WTC11 (cell line): ENCODE results near the gene SDC1. TPM values are rescaled to one million over a fixed set of nuclear protein-coding genes. Genes with fewer than 3 reads are reported as not detected.

Source experiments
- ATAC-seq: fragments of 200-7000 bp; cut with Tn5 transposase; 2 replicates; pipeline ENCODE4 v1.10.0; 2021; ENCODE audit warnings: mild to moderate bottlenecking, moderate library complexity
- CTCF ChIA-PET: fragments of 300-600 bp; sonication (Branson Sonifier 250); formaldehyde crosslinking; loops from one replicate; lab custom pipeline; 2021; ENCODE audit warnings: antibody characterized with exemption; lab: Charles Lee
- POLR2A ChIA-PET: fragments of 350-600 bp; sonication (Branson Sonifier 250); formaldehyde crosslinking; loops from one replicate; lab custom pipeline; 2021; ENCODE audit warnings: antibody characterized with exemption; lab: Charles Lee
- DNase-seq: peaks from one replicate; pipeline ENCODE4 v3.0.0; 2021; ENCODE audit warnings: low spot score
- H3K27ac Mint-ChIP-seq: 2 replicates; pipeline ENCODE4 v1.8.0; 2021; ENCODE audit warnings: mixed read lengths
- H3K27me3 Mint-ChIP-seq: 2 replicates; pipeline ENCODE4 v1.8.0; 2021; ENCODE audit warnings: low read depth, mild to moderate bottlenecking, moderate library complexity, mixed read lengths
- H3K36me3 Mint-ChIP-seq: 2 replicates; pipeline ENCODE4 v1.8.0; 2021; ENCODE audit warnings: mixed read lengths
- H3K4me1 Mint-ChIP-seq: 2 replicates; pipeline ENCODE4 v1.8.0; 2022; ENCODE audit warnings: mixed read lengths
- H3K4me3 Mint-ChIP-seq: 2 replicates; pipeline ENCODE4 v1.8.0; 2021; ENCODE audit warnings: mild to moderate bottlenecking, moderate library complexity, mixed read lengths
- H3K9me3 Mint-ChIP-seq: 2 replicates; pipeline ENCODE4 v1.8.0; 2021; ENCODE audit warnings: mixed read lengths
- AR ChIP-seq: fragments of 250-450 bp; sonication (Bioruptor Pico); IDR thresholded peaks from 2 replicates; pipeline ENCODE4 v1.9.0; 2021; ENCODE audit warnings: mild to moderate bottlenecking
- CBFB ChIP-seq: sonication (generic); formaldehyde crosslinking; IDR thresholded peaks from 2 replicates; pipeline ENCODE4 v1.8.1; 2022; ENCODE audit warnings: mild to moderate bottlenecking, low read depth, missing genetic modification reagents
- CREM ChIP-seq: sonication (generic); formaldehyde crosslinking; IDR thresholded peaks from 2 replicates; pipeline ENCODE4 v1.8.1; 2022; ENCODE audit warnings: mild to moderate bottlenecking, missing genetic modification reagents, moderate library complexity
- E2F1 ChIP-seq: sonication (generic); formaldehyde crosslinking; IDR thresholded peaks from 2 replicates; pipeline ENCODE4 v1.8.0; 2022; ENCODE audit warnings: mild to moderate bottlenecking, missing genetic modification reagents
- ELF4 ChIP-seq: sonication (generic); formaldehyde crosslinking; IDR thresholded peaks from 2 replicates; pipeline ENCODE4 v1.8.1; 2022; ENCODE audit warnings: low read depth, mild to moderate bottlenecking, moderate library complexity, missing genetic modification reagents
- ETV6 ChIP-seq: sonication (generic); formaldehyde crosslinking; IDR thresholded peaks from 2 replicates; pipeline ENCODE4 v1.8.1; 2022; ENCODE audit warnings: mild to moderate bottlenecking, missing genetic modification reagents
- FOXJ3 ChIP-seq: sonication (generic); formaldehyde crosslinking; IDR thresholded peaks from 2 replicates; pipeline ENCODE4 v1.9.0; 2021; ENCODE audit warnings: missing genetic modification reagents, mild to moderate bottlenecking, borderline replicate concordance
- GABPB1 ChIP-seq: sonication (generic); formaldehyde crosslinking; IDR thresholded peaks from 2 replicates; pipeline ENCODE4 v1.8.1; 2023; ENCODE audit warnings: mild to moderate bottlenecking, missing genetic modification reagents
- NR1H2 ChIP-seq: sonication (generic); formaldehyde crosslinking; IDR thresholded peaks from 2 replicates; pipeline ENCODE4 v1.9.0; 2021; ENCODE audit warnings: mild to moderate bottlenecking, moderate library complexity, missing genetic modification reagents
- NR2C2 ChIP-seq: sonication (generic); formaldehyde crosslinking; IDR thresholded peaks from 2 replicates; pipeline ENCODE4 v1.8.0; 2022; ENCODE audit warnings: mild to moderate bottlenecking, missing genetic modification reagents
- OVOL2 ChIP-seq: fragments of 250-450 bp; sonication (Bioruptor Pico); IDR thresholded peaks from 2 replicates; pipeline ENCODE4 v1.9.0; 2021; ENCODE audit warnings: mild to moderate bottlenecking, borderline replicate concordance
- RELA ChIP-seq: sonication (generic); formaldehyde crosslinking; IDR thresholded peaks from 2 replicates; pipeline ENCODE4 v1.8.1; 2022; ENCODE audit warnings: missing genetic modification reagents, mild to moderate bottlenecking, borderline replicate concordance
- RORB ChIP-seq: fragments of 250-450 bp; sonication (Bioruptor Pico); IDR thresholded peaks from 2 replicates; pipeline ENCODE4 v1.9.0; 2021; ENCODE audit warnings: mild to moderate bottlenecking
- SMAD4 ChIP-seq: sonication (generic); formaldehyde crosslinking; IDR thresholded peaks from 2 replicates; pipeline ENCODE4 v1.8.0; 2022; ENCODE audit warnings: mild to moderate bottlenecking, missing genetic modification reagents
- ZNF232 ChIP-seq: sonication (generic); formaldehyde crosslinking; IDR thresholded peaks from 2 replicates; pipeline ENCODE4 v1.8.0; 2022; ENCODE audit warnings: mild to moderate bottlenecking, missing genetic modification reagents
- ZNF532 ChIP-seq: fragments of 250-450 bp; sonication (Bioruptor Pico); IDR thresholded peaks from 2 replicates; pipeline ENCODE4 v1.9.0; 2021; ENCODE audit warnings: mild to moderate bottlenecking, borderline replicate concordance
- total RNA-seq: library from RNA; stranded (reverse); gene quantifications from 3 replicates; pipeline ENCODE4 v1.2.3, GENCODE V29; 2021
- TF ChIP-seq, protein P1 (sequence below): sonication (generic); formaldehyde crosslinking; IDR thresholded peaks from 2 replicates; pipeline ENCODE4 v1.8.0; 2022; ENCODE audit warnings: mild to moderate bottlenecking, missing genetic modification reagents
- TF ChIP-seq, protein P2 (sequence below): sonication (generic); formaldehyde crosslinking; IDR thresholded peaks from 2 replicates; pipeline ENCODE4 v1.8.1; 2023; ENCODE audit warnings: mild to moderate bottlenecking, missing genetic modification reagents
- TF ChIP-seq, protein P3 (sequence below): sonication (generic); formaldehyde crosslinking; IDR thresholded peaks from 2 replicates; pipeline ENCODE4 v1.8.1; 2023; ENCODE audit warnings: mild to moderate bottlenecking, missing genetic modification reagents, borderline replicate concordance

Gene SDC1
- total RNA-seq, 1 experiment from 2014 or later: 52.6 TPM

- TF ChIP-seq ZNF532 (CRISPR knock-in tag): no peak
- no peak for TF ChIP-seq RELA (CRISPR knock-in tag)
- TF ChIP-seq OVOL2: no peak
- no peak for TF ChIP-seq AR
- no peak for TF ChIP-seq FOXJ3 (CRISPR knock-in tag)
- TF ChIP-seq ETV6 (CRISPR knock-in tag): no peak
- TF ChIP-seq RORB (CRISPR knock-in tag): no peak
- no peak for TF ChIP-seq SMAD4 (CRISPR knock-in tag)
- TF ChIP-seq, protein P1, sequence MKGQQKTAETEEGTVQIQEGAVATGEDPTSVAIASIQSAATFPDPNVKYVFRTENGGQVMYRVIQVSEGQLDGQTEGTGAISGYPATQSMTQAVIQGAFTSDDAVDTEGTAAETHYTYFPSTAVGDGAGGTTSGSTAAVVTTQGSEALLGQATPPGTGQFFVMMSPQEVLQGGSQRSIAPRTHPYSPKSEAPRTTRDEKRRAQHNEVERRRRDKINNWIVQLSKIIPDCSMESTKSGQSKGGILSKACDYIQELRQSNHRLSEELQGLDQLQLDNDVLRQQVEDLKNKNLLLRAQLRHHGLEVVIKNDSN (CRISPR knock-in tag): no peak
- TF ChIP-seq NR1H2 (CRISPR knock-in tag): no peak
- TF ChIP-seq ZNF232 (CRISPR knock-in tag): no peak
- TF ChIP-seq CREM (CRISPR knock-in tag): no peak
- TF ChIP-seq ELF4 (CRISPR knock-in tag): no peak
- TF ChIP-seq, protein P2, sequence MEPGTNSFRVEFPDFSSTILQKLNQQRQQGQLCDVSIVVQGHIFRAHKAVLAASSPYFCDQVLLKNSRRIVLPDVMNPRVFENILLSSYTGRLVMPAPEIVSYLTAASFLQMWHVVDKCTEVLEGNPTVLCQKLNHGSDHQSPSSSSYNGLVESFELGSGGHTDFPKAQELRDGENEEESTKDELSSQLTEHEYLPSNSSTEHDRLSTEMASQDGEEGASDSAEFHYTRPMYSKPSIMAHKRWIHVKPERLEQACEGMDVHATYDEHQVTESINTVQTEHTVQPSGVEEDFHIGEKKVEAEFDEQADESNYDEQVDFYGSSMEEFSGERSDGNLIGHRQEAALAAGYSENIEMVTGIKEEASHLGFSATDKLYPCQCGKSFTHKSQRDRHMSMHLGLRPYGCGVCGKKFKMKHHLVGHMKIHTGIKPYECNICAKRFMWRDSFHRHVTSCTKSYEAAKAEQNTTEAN: no peak
- no peak for TF ChIP-seq E2F1 (CRISPR knock-in tag)
- TF ChIP-seq GABPB1 (CRISPR knock-in tag): no peak
Measured at GRCh38 chr2:20198001-20198400, 26.9 kb downstream of the SDC1 start (continued).

GRCh38 chr2:20197192-20197591 is 27.7 kb downstream of the SDC1 start:
- Mint-ChIP-seq H3K9me3 (no peaks in the 10 kb centered on the region), H3K27me3 (no peaks in the 10 kb centered on the region), H3K4me3 (no peak overlapping the region), H3K27ac (no peak overlapping the region), H3K36me3 (peaks cover 18% of the 10 kb centered on the region), H3K4me1 (peaks cover 4% of the 10 kb centered on the region)
- ATAC-seq: no peak
- TF ChIP-seq NR2C2 (CRISPR knock-in tag) (no peak), CBFB (CRISPR knock-in tag) (no peak)
- TF ChIP-seq, protein P3, sequence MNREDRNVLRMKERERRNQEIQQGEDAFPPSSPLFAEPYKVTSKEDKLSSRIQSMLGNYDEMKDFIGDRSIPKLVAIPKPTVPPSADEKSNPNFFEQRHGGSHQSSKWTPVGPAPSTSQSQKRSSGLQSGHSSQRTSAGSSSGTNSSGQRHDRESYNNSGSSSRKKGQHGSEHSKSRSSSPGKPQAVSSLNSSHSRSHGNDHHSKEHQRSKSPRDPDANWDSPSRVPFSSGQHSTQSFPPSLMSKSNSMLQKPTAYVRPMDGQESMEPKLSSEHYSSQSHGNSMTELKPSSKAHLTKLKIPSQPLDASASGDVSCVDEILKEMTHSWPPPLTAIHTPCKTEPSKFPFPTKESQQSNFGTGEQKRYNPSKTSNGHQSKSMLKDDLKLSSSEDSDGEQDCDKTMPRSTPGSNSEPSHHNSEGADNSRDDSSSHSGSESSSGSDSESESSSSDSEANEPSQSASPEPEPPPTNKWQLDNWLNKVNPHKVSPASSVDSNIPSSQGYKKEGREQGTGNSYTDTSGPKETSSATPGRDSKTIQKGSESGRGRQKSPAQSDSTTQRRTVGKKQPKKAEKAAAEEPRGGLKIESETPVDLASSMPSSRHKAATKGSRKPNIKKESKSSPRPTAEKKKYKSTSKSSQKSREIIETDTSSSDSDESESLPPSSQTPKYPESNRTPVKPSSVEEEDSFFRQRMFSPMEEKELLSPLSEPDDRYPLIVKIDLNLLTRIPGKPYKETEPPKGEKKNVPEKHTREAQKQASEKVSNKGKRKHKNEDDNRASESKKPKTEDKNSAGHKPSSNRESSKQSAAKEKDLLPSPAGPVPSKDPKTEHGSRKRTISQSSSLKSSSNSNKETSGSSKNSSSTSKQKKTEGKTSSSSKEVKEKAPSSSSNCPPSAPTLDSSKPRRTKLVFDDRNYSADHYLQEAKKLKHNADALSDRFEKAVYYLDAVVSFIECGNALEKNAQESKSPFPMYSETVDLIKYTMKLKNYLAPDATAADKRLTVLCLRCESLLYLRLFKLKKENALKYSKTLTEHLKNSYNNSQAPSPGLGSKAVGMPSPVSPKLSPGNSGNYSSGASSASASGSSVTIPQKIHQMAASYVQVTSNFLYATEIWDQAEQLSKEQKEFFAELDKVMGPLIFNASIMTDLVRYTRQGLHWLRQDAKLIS (CRISPR knock-in tag): no peak
- no peak for DNase-seq
- CTCF ChIA-PET: interaction anchor here (2.0 kb wide), 1 partner anchor 61 kb away, joined by 4 read pairs; no protein-coding TSS in a partner anchor
- POLR2A ChIA-PET: no interaction called here
